Activated CD4-positive, alpha-beta T cell treated with anti-CD3 and anti-CD28 coated beads, Interleukin-2, amount 50 U/mL, for 16 hours (primary cell): ENCODE measurements around the gene CDH4.
"Not testable (repeated sequence)": the region's sequence is repeated elsewhere in the genome, so short reads cannot be mapped to it uniquely, and the experiment has no call there.

Experiments
- DNase-seq: peaks from one replicate; pipeline ENCODE4 v3.0.0-alpha.2; 2020

CDH4 gene

GRCh38 chr20:61442718-61443117 lies 190.7 kb downstream of the CDH4 start:
- DNase-seq = no peak

GRCh38 chr20:61443443-61444126 lies 191.5 kb downstream of the CDH4 start:
- DNase-seq = no peak

- no peak for DNase-seq
Observed at GRCh38 chr20:61444637-61445036, 192.6 kb downstream of the CDH4 start.

DNA sequence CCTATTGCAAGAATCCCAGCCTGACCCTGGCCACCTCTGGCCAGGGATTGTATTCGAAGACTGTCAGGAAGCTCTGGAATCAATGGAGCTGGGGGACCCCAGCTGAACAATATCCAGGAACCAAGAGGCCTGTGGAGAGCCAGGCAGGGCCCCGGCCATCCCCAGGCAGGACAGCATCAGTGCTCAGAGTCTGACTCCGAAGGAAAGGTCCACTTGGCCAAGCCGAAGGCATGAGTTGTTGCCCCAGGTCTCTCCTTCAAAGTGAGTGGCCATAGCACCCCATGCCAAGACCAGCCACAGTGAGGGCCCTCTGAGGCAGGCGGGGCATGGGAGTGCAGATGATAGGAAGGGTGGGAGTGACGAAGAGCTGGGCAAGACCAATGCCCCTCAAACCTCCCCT lies 193.1 kb downstream of the CDH4 start:
- DNase-seq = no peak

DNA sequence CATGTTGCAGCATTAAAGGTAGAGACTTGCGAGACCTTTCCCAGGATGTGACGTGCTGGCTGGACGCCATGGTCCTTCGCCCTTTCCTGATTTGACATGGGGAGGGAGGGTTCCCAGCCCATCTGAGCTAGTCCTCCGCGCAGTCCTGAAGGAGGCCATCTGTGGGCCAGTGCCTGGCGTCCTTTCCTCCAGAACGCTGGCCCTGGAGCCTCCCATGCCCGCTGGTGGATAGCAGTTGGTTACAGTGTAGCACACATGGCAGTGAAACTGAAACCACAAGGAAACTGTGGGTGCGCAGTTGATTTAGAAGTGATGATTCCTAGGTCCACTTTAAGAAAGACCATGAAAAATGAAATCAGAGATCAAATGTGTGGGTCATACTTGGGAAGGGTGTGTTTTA lies 193.7 kb downstream of the CDH4 start:
- DNase-seq = no peak

GRCh38 chr20:61447952-61448351 lies 195.9 kb downstream of the CDH4 start:
- no peak for DNase-seq

DNA sequence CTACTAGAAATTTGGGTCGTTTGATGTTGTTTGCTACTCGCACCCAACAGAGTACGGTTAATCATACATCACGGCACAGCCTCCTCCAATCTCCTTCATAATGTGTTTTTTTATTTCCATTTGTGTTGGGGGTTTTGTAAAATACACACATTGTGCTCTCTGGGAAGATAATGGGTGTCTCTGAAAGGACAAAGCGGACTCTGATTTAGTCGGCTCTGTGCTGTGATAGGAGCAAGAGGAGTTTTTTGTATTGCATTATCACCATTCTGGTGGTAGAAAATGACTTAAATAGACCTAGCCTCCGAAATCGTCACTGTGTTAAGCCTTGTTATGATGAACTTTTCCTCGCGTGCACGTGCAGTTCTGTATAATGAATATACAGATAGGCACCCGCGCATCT lies 196.3 kb downstream of the CDH4 start:
- DNase-seq = no peak

GRCh38 chr20:61449057-61449609 lies 197.1 kb downstream of the CDH4 start:
- DNase-seq = no peak

- no peak for DNase-seq
Observed at GRCh38 chr20:61449916-61450315, 197.9 kb downstream of the CDH4 start.

GRCh38 chr20:61450549-61450948 lies 198.5 kb downstream of the CDH4 start:
- no peak for DNase-seq

DNA sequence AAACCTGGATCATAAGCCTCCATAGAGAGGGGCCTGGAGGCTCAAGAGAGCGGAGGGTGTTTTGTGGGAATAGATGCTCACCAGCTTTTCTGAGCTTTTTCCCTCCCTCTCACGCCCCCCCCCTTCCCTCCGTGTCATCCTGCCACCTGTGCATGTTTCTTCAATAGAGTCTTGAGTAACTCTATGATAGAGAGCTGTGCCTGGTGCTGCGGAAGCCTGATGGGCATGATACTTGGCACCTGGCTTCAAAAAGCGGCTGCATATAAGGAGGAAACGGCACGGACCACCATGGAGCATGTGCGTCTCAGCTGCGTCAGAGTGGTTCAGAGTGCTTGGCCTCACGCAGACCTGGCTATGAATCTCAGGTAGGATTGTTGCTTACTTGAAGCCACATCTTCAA lies 198.9 kb downstream of the CDH4 start:
- DNase-seq = no peak

DNA sequence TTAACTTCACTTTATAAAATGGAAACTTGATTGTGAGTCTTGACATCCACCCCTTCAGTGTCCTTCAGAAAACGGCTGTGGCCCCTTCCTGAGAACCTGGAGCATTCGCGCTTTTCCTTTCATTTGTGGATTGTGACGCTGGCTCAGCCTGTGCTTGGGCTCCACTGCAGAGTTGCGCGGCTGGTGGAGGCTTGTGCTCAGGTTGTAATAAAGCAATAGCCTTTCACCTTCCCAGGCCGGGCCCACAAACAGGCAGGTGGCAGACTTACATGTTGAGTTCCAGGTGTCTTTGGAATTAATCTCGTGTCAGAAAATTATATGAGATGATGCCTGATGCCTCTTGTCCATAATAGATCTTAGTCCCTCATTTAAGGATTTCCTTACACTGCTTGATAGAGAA lies 199.9 kb downstream of the CDH4 start:
- DNase-seq = no peak

- DNase-seq = no peak
Observed at GRCh38 chr20:61453219-61453618, 201.2 kb downstream of the CDH4 start.

DNA sequence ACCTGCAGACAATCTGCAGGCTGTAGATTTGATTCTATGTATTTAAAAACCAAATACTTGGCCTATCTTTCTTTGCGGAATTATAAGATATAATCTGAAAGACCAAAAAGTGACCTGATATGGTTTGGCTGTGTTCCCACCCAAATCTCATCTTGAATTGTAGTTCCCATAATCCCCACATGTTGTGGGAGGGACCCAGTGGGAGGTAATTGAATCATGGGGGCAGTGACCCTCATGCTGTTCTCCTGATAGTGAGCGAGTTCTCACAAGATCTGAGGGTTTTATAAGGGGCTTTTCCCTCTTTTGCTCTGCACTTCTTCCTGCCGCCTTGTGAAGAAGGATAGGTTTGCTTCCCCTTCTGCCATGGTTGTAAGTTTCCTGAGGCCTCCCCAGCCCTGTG lies 201.6 kb downstream of the CDH4 start:
- DNase-seq = not testable (repeated sequence)

- no peak for DNase-seq
Observed at GRCh38 chr20:61454053-61454452, 202.0 kb downstream of the CDH4 start.

DNA sequence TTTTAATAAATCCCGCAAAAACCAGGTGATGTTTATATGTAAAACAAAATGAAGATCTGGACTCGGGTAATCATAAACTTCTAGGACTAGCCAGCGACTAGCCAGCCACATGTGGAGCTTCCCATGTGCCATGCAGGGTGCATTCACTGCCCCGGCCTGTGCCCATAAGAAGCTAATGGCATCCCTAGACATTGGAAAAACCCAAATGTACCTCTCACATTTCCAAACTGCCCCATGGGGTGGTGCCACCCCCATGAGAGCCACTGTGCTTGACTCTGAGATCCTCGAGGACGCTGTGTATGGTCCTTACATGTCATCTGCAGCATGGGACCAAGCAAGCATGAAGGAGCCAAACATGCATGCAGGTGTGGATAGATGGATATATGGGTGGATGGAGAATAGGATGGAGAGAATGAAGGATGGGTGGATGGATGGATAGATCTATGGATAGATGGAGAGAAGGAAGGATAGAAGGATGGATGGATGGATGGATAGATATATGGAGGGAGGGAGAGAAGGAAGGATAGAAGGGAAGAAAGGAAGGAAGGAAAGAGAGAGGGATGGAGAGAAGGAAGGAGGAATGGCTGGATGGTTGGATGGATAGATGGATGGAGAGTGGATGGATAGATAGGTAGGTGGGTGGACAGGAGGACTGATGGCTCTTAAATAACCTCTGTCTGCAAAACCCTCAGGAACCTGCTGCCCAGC lies 203.6 kb downstream of the CDH4 start:
- DNase-seq = no peak

DNA sequence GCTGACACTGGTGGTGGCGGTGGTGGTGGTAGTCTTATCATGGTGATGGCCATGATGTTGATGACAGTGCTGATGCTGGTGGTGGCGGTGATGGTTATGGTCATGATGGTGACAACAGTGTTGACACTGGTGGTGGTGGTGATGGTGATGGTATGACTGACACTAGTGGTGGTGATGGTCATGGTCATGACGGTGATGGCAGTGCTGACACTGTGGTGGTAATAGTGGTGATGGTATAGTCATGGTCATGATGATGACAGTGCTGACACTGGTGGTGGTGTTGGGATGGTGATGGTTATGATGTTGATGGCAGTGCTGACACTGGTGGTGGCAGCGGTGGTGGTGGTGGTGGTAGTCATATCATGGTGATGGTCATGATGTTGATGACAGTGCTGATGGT lies 205.7 kb downstream of the CDH4 start:
- no peak for DNase-seq

DNA sequence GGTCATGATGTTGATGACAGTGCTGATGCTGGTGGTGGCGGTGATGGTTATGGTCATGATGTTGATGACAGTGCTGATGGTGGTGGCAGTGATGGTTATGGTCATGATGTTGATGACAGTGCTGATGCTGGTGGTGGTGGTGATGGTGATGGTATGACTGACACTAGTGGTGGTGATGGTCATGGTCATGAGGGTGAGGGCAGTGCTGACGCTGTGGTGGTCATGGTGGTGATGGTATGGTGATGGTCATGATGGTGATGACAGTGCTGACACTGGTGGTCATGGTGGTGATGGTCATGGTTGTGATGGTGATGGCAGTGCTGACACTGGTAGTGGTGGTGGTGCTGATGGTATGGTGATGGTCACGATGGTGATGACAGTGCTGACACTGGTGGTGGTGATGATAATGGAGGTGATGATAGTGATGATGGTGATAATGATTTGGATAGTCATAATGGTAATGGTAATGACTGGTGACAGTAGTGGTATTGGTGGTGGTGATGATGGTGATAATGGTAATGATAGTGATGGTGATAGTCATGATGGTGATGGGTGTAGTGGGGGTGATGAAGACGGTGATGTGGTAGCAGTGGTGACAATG lies 206.2 kb downstream of the CDH4 start:
- DNase-seq = no peak

DNA sequence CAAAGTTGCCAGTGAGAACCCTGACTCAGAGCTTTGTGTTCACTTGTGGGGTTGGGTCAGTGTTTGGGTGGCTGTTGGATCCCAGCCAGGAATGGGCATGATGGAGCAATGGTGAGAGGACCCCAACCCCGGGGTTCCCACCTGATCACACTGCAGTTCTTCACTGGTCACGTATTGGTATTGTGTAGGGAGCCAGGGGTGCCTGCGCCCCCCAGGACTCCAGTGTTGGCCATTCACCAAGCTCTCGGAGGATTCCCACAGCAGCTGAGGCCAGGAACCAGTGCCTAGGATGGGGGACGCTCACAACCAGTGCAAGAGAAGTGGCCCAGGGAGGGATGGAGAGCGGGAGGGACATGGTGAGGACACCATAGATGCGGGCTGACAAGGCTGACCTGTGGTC lies 207.2 kb downstream of the CDH4 start:
- DNase-seq = no peak

DNA sequence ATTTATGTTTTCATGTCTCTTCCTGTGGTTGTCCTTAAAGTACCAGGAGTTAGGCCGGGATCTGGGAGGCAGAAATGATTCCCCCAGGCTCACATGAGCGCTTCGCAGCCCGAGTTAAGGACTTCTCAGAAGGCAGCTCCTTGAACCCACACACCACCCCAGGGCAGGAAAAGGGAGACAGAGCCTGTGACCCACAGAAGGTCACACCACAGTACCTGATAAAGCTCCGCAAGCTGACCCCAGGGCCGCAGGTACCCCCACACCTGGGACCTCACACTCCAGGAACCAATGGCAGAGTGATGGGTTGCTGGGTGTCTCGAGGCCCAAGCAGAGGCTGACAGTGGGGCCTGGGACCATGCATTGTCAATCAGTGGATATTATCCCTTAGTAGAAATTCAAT lies 207.6 kb downstream of the CDH4 start:
- no peak for DNase-seq

GRCh38 chr20:61460261-61461052 lies 208.4 kb downstream of the CDH4 start:
- DNase-seq = no peak

GRCh38 chr20:61461461-61461860 lies 209.4 kb downstream of the CDH4 start:
- no peak for DNase-seq
